ENCODE data around the gene CAMK4. TPM values are rescaled to one million over a fixed set of nuclear protein-coding genes. Genes with fewer than 3 reads are reported as not detected.
"Not testable (repeated sequence)": the region's sequence is repeated elsewhere in the genome, so short reads cannot be mapped to it uniquely, and the experiment has no call there.

Gene CAMK4
- total RNA-seq, 1 donor from 2014 or later: 49.5 TPM

- H3K27ac Mint-ChIP-seq: no peak overlapping the region
- H3K36me3 Mint-ChIP-seq (ENCODE audit: low read depth): peaks cover 43% of the 10 kb centered on the region
- H3K4me3 Mint-ChIP-seq: no peak overlapping the region
- H3K27me3 Mint-ChIP-seq: no peaks in the 10 kb centered on the region
- H3K4me1 Mint-ChIP-seq: no peaks in the 10 kb centered on the region
- DNase-seq: no peak
- peaks cover 5% of the 10 kb centered on the region for H3K9me3 Mint-ChIP-seq
- intact Hi-C loops (cut with micrococcal nuclease): no loop called here
Observed at GRCh38 chr5:111392181-111392580, 168.0 kb downstream of the CAMK4 start.

- H3K27me3 Mint-ChIP-seq: no peaks in the 10 kb centered on the region
Observed at GRCh38 chr5:111394586-111394985, 170.4 kb downstream of the CAMK4 start.

GRCh38 chr5:111398013-111398412 lies 173.8 kb downstream of the CAMK4 start:
- Mint-ChIP-seq H3K27ac (no peak overlapping the region), H3K9me3 (peaks cover 5% of the 10 kb centered on the region), H3K36me3 (ENCODE audit: low read depth) (peaks cover 56% of the 10 kb centered on the region), H3K27me3 (no peaks in the 10 kb centered on the region), H3K4me1 (peaks cover 10% of the 10 kb centered on the region), H3K4me3 (no peak overlapping the region)
- DNase-seq: no peak
- intact Hi-C loops (cut with micrococcal nuclease): no loop called here

More at GRCh38 chr5:111394586-111394985, 170.4 kb downstream of the CAMK4 start:
- no peak for DNase-seq
- Mint-ChIP-seq H3K4me3 (no peak overlapping the region), H3K9me3 (peaks cover 5% of the 10 kb centered on the region), H3K36me3 (ENCODE audit: low read depth) (peaks cover 47% of the 10 kb centered on the region), H3K27ac (no peak overlapping the region), H3K4me1 (peaks cover 10% of the 10 kb centered on the region)
- intact Hi-C loops (cut with micrococcal nuclease): no loop called here

DNA sequence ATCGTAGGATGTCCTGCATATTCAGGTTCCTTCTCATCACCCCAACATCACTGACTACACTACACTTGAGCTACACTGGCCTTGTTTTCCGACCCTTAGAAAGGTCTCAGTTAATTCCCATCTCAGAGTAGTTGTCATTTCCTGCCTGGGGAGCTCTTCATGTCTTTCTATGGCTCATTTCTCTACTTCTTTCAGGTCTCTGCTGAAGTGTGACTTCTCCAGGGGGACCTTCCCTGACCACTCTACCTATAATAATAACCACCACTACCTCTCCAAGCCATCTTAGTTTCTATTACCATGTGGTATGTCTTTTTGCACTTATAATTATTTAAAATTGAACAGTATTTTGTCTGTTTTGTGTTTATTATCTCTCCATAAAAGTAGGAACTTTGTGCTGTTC lies 174.9 kb downstream of the CAMK4 start:
- Mint-ChIP-seq H3K36me3 (ENCODE audit: low read depth) (peaks cover 60% of the 10 kb centered on the region), H3K4me1 (peaks cover 10% of the 10 kb centered on the region), H3K9me3 (peaks cover 8% of the 10 kb centered on the region), H3K27ac (no peak overlapping the region), H3K27me3 (no peaks in the 10 kb centered on the region), H3K4me3 (no peak overlapping the region)
- no peak for DNase-seq
- intact Hi-C loops (cut with micrococcal nuclease): no loop called here

- Mint-ChIP-seq H3K36me3 (ENCODE audit: low read depth) (peaks cover 74% of the 10 kb centered on the region), H3K27me3 (no peaks in the 10 kb centered on the region), H3K4me1 (peaks cover 10% of the 10 kb centered on the region), H3K9me3 (peaks cover 17% of the 10 kb centered on the region), H3K27ac (no peak overlapping the region), H3K4me3 (no peak overlapping the region)
- no peak for DNase-seq
- intact Hi-C loops (cut with micrococcal nuclease): no loop called here
Observed at GRCh38 chr5:111401906-111402305, 177.7 kb downstream of the CAMK4 start.

DNA sequence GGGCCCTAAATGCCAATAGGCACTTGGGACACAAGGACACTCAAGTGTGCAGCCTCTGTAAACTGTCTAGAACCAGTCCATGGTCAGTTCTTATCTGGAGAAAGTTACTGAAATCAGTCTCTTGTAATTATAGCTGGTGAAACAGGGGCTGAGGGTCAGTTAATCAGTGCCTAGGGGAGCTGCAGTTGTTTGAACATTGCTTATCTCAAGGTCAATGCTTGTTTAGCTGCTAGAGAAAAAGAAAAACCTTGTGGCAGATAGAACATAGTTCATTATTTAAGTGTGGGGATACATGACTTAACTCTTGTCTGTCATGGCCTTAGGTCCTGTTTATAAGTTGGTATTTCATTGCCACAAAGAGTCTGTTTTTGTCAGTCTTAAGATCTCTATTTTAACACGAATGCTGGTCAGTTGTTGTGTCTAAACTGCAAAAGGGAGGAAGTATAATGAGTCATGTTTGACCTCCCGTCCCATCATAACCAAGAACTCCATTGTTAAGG lies 180.1 kb downstream of the CAMK4 start:
- no peaks in the 10 kb centered on the region for H3K4me1 Mint-ChIP-seq
- H3K27me3 Mint-ChIP-seq: no peaks in the 10 kb centered on the region
- H3K9me3 Mint-ChIP-seq: peaks cover 24% of the 10 kb centered on the region
- no peak overlapping the region for H3K4me3 Mint-ChIP-seq
- peaks cover 72% of the 10 kb centered on the region for H3K36me3 Mint-ChIP-seq (ENCODE audit: low read depth)
- intact Hi-C loops (cut with micrococcal nuclease): no loop called here
- H3K27ac Mint-ChIP-seq: no peak overlapping the region
- DNase-seq: no peak

DNA sequence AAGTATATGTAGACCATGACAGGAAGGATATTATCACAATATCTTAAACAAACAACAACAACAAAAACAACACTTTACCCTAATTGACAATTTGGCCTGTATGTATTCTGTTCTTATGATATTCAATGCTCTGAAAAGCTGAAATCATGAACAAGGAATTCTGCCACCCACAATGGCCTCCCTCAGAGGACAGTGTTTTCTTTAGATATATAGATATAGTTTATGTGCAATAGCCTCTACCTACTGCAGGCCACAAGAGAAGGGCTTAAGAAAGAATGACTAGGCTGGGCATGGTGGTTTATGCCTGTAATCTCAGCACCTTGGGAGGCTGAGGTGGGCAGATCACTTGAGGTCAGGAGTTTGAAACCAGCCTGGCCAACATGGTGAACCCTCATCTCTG lies 183.4 kb downstream of the CAMK4 start:
- Mint-ChIP-seq H3K36me3 (ENCODE audit: low read depth) (peaks cover 65% of the 10 kb centered on the region), H3K4me3 (no peak overlapping the region), H3K9me3 (peaks cover 19% of the 10 kb centered on the region), H3K27ac (no peak overlapping the region), H3K4me1 (no peaks in the 10 kb centered on the region), H3K27me3 (no peaks in the 10 kb centered on the region)
- intact Hi-C loops (cut with micrococcal nuclease): no loop called here
- DNase-seq: no peak

DNA sequence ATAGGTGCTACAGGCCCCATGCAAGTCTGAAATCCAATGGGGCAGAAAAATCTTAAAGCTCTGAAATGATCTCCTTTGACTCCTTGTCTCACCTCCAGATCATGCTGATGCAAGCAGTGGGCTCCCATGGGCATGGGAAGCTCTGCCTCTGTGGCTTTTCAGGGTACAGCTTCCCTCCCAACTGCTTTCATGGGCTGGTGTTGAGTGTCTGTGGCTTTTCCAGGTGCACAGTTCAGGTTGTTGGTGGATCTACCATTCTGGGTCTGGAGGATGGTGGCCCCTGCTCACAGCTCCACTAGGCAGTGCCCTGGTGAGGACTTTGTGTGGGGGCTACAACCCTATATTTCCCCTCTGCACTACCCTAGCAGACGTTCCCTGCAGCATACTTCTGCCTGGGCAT lies 184.6 kb downstream of the CAMK4 start:
- Mint-ChIP-seq H3K27ac (no peak overlapping the region), H3K9me3 (peaks cover 17% of the 10 kb centered on the region), H3K27me3 (no peaks in the 10 kb centered on the region), H3K36me3 (ENCODE audit: low read depth) (peaks cover 55% of the 10 kb centered on the region), H3K4me3 (no peak overlapping the region), H3K4me1 (no peaks in the 10 kb centered on the region)
- DNase-seq: no peak
- intact Hi-C loops (cut with micrococcal nuclease): no loop called here

DNA sequence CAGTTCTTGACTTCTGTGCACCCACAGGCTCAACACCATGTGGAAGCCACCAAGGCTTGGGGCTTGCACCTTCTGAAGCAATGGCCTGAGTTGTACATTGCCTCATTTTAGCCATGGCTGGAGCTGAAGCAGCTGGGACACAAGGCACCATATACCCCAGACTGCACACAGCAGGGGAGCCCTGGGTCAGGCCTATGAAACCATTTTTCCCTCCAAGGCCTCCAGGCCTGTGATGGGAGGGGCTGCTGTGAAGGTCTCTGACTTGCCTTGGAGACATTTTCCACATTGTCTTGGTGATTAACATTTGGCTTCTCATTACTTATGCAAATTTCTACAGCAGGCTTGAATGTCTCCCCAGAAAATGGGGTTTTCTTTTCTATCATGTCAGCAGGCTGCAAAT lies 185.1 kb downstream of the CAMK4 start:
- H3K4me3 Mint-ChIP-seq; DNase-seq; intact Hi-C loops (cut with micrococcal nuclease); H3K27ac Mint-ChIP-seq; H3K27me3 Mint-ChIP-seq; H3K4me1 Mint-ChIP-seq: not testable (repeated sequence)
- Mint-ChIP-seq H3K9me3 (peaks cover 14% of the 10 kb centered on the region), H3K36me3 (ENCODE audit: low read depth) (peaks cover 52% of the 10 kb centered on the region)

- H3K4me3 Mint-ChIP-seq; H3K4me1 Mint-ChIP-seq; H3K27me3 Mint-ChIP-seq; H3K27ac Mint-ChIP-seq; intact Hi-C loops (cut with micrococcal nuclease); DNase-seq: not testable (repeated sequence)
- peaks cover 46% of the 10 kb centered on the region for H3K36me3 Mint-ChIP-seq (ENCODE audit: low read depth)
- H3K9me3 Mint-ChIP-seq: peaks cover 12% of the 10 kb centered on the region
Observed at GRCh38 chr5:111410067-111410466, 185.9 kb downstream of the CAMK4 start.

GRCh38 chr5:111411301-111411700 lies 187.1 kb downstream of the CAMK4 start:
- H3K27me3 Mint-ChIP-seq: no peaks in the 10 kb centered on the region
- no peak for DNase-seq
- H3K4me1 Mint-ChIP-seq: no peaks in the 10 kb centered on the region
- no peak overlapping the region for H3K4me3 Mint-ChIP-seq
- intact Hi-C loops (cut with micrococcal nuclease): no loop called here
- H3K9me3 Mint-ChIP-seq: peaks cover 15% of the 10 kb centered on the region
- no peak overlapping the region for H3K27ac Mint-ChIP-seq
- peaks cover 39% of the 10 kb centered on the region for H3K36me3 Mint-ChIP-seq (ENCODE audit: low read depth)

DNA sequence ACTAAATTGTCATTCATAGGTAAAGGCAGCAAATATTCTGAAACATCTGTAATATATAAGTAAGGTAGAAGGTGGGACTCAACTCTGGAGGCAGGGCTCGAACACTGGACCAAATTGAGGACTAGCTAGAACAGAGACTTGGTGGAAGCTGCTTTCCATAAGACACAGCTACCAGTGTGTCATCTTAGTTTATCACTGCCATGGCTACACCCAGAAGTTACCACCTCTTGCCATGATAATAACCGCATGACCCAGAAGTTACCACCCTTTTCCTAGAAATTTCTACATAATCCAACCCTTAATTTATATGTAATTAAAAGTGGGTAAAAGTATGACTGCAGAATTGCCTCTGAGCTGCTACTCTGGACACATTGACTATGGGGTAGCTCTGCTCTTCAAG lies 188.4 kb downstream of the CAMK4 start:
- H3K36me3 Mint-ChIP-seq (ENCODE audit: low read depth): peaks cover 31% of the 10 kb centered on the region
- H3K4me3 Mint-ChIP-seq: no peak overlapping the region
- no peaks in the 10 kb centered on the region for H3K27me3 Mint-ChIP-seq
- intact Hi-C loops (cut with micrococcal nuclease): no loop called here
- DNase-seq: no peak
- no peaks in the 10 kb centered on the region for H3K4me1 Mint-ChIP-seq
- peaks cover 10% of the 10 kb centered on the region for H3K9me3 Mint-ChIP-seq
- H3K27ac Mint-ChIP-seq: no peak overlapping the region

GRCh38 chr5:111415053-111415452 lies 190.9 kb downstream of the CAMK4 start:
- Mint-ChIP-seq H3K27ac (no peak overlapping the region), H3K9me3 (peaks cover 12% of the 10 kb centered on the region), H3K4me1 (no peaks in the 10 kb centered on the region), H3K4me3 (no peak overlapping the region), H3K36me3 (ENCODE audit: low read depth) (peaks cover 19% of the 10 kb centered on the region), H3K27me3 (no peaks in the 10 kb centered on the region)
- no peak for DNase-seq
- intact Hi-C loops (cut with micrococcal nuclease): no loop called here

GRCh38 chr5:111422245-111422644 lies 198.1 kb downstream of the CAMK4 start:
- intact Hi-C loops (cut with micrococcal nuclease): no loop called here
- no peak overlapping the region for H3K27ac Mint-ChIP-seq
- peaks cover 13% of the 10 kb centered on the region for H3K9me3 Mint-ChIP-seq
- H3K4me1 Mint-ChIP-seq: peaks cover 2% of the 10 kb centered on the region
- peaks cover 38% of the 10 kb centered on the region for H3K36me3 Mint-ChIP-seq (ENCODE audit: low read depth)
- no peaks in the 10 kb centered on the region for H3K27me3 Mint-ChIP-seq
- H3K4me3 Mint-ChIP-seq: no peak overlapping the region
- no peak for DNase-seq

Data from activated CD4-positive, alpha-beta T cell treated with anti-CD3 and anti-CD28 coated beads, Interleukin-2, amount 10 ng/mL, durations not matched to agents 24 days and 14 days (primary cell).